NCI-H2081 treated with DMSO at 0.1 percent for 48 hours (cell line): ENCODE measurements around the gene MDH1.
"Not testable (repeated sequence)": the region's sequence is repeated elsewhere in the genome, so short reads cannot be mapped to it uniquely, and the experiment has no call there.

ENCODE experiments used
- DNase-seq: peaks from one replicate; lab custom pipeline; 2025; lab: John Stamatoyannopoulos, UW

MDH1 gene

GRCh38 chr2:63588385-63589147, at the start of gene MDH1, which contains the start of gene WDPCP:
MDH1 (plus strand) TSS chr2:63588963; CDS start chr2:63589044, 81 bp downstream.
WDPCP (minus strand) TSS chr2:63588477; CDS start chr2:63588271, 206 bp downstream.
- peak; percentile 100 for DNase-seq

- DNase-seq, result no peak
Measured at GRCh38 chr2:63539416-63540162, 49.2 kb upstream of the MDH1 start.

- DNase-seq, result no peak
Measured at GRCh38 chr2:63544017-63544627, 44.6 kb upstream of the MDH1 start.

- no peak for DNase-seq
Measured at GRCh38 chr2:63545023-63545422, 43.7 kb upstream of the MDH1 start.

GRCh38 chr2:63553049-63553448, 35.7 kb upstream of the MDH1 start:
- no peak for DNase-seq

GRCh38 chr2:63555299-63555698, 33.5 kb upstream of the MDH1 start:
- DNase-seq, result no peak

GRCh38 chr2:63555931-63556330, 32.8 kb upstream of the MDH1 start:
- DNase-seq, result no peak

- DNase-seq, result not testable (repeated sequence)
Measured at GRCh38 chr2:63557819-63558218, 30.9 kb upstream of the MDH1 start.

GRCh38 chr2:63558922-63559321, 29.8 kb upstream of the MDH1 start:
- not testable (repeated sequence) for DNase-seq

GRCh38 chr2:63562751-63563150, 26.0 kb upstream of the MDH1 start:
- no peak for DNase-seq

- no peak for DNase-seq
Measured at GRCh38 chr2:63569740-63570139, 19.0 kb upstream of the MDH1 start.

- no peak for DNase-seq
Measured at GRCh38 chr2:63571291-63571690, 17.5 kb upstream of the MDH1 start.

- no peak for DNase-seq
Measured at GRCh38 chr2:63572001-63572400, 16.8 kb upstream of the MDH1 start.

- DNase-seq, result not testable (repeated sequence)
Measured at GRCh38 chr2:63573026-63573425, 15.7 kb upstream of the MDH1 start.

- not testable (repeated sequence) for DNase-seq
Measured at GRCh38 chr2:63573726-63574345, 14.9 kb upstream of the MDH1 start.

GRCh38 chr2:63576546-63576945, 12.2 kb upstream of the MDH1 start:
- no peak for DNase-seq

GRCh38 chr2:63578767-63579166, 10.0 kb upstream of the MDH1 start:
- DNase-seq, result no peak

- DNase-seq, result no peak
Measured at GRCh38 chr2:63580651-63581297, 8.0 kb upstream of the MDH1 start.

- no peak for DNase-seq
Measured at GRCh38 chr2:63581298-63581961, 7.3 kb upstream of the MDH1 start.

GRCh38 chr2:63582873-63583272, 5.9 kb upstream of the MDH1 start:
- DNase-seq, result no peak

- DNase-seq, result no peak
Measured at GRCh38 chr2:63587814-63588384, 864 bp upstream of the MDH1 start.
